Parathyroid adenoma (tissue), 2 donors: ENCODE results near the gene SMIM36.

Experiments
- H2AFZ ChIP-seq: fragments of 300-600 bp; sonication (generic); one replicate; pipeline ENCODE4 v1.7.0; 2017; ENCODE audit warnings: antibody characterized with exemption, mild to moderate bottlenecking
- H3K27ac ChIP-seq: fragments of 300-600 bp; sonication (generic); one replicate; pipeline ENCODE4 v1.7.0; 2017
- H3K27me3 ChIP-seq: fragments of 300-600 bp; sonication (generic); one replicate; pipeline ENCODE4 v1.7.0; 2017; ENCODE audit warnings: low read length; ENCODE audit not compliant: control insufficient read depth, insufficient read depth
- H3K36me3 ChIP-seq: fragments of 300-600 bp; sonication (generic); one replicate; pipeline ENCODE4 v1.7.0; 2017; ENCODE audit warnings: low read length; ENCODE audit not compliant: control insufficient read depth, insufficient read depth
- H3K4me1 ChIP-seq: fragments of 300-600 bp; sonication (generic); one replicate; pipeline ENCODE4 v1.7.0; 2017; ENCODE audit warnings: control low read depth
- H3K4me2 ChIP-seq: fragments of 300-600 bp; sonication (generic); one replicate; pipeline ENCODE4 v1.7.0; 2017; ENCODE audit warnings: low read length
- H3K4me3 ChIP-seq: fragments of 300-600 bp; sonication (generic); one replicate; pipeline ENCODE4 v1.7.0; 2017; ENCODE audit warnings: low read depth, low read length
- H3K79me2 ChIP-seq: fragments of 300-600 bp; sonication (generic); one replicate; pipeline ENCODE4 v1.7.0; 2017; ENCODE audit warnings: control low read depth
- H3K9ac ChIP-seq: fragments of 300-600 bp; sonication (generic); one replicate; pipeline ENCODE4 v1.7.0; 2017; ENCODE audit warnings: mild to moderate bottlenecking
- H3K9me3 ChIP-seq: fragments of 300-600 bp; sonication (generic); one replicate; pipeline ENCODE4 v1.7.0; 2017; ENCODE audit warnings: low read length; ENCODE audit not compliant: control insufficient read depth
- CTCF ChIP-seq: fragments of 300-600 bp; sonication (generic); IDR thresholded peaks from one replicate; pipeline ENCODE4 v1.7.0; 2017; ENCODE audit warnings: antibody characterized with exemption, mild to moderate bottlenecking
- donor health status: primary hyperparathyroidism.

Gene SMIM36

GRCh38 chr17:55417411-55418268 lies 93.6 kb downstream of the SMIM36 start:
- Histone ChIP-seq H3K27me3 (no peaks in the 10 kb centered on the region), H2AFZ (no peak overlapping the region), H3K9ac (no peak overlapping the region), H3K4me2 (no peak overlapping the region), H3K9me3 (no peaks in the 10 kb centered on the region), H3K36me3 (no peaks in the 10 kb centered on the region), H3K27ac (no peak overlapping the region), H3K4me3 (no peak overlapping the region), H3K79me2 (peaks cover 4% of the 10 kb centered on the region), H3K4me1 (peaks cover 18% of the 10 kb centered on the region)
- TF ChIP-seq CTCF = no peak

GRCh38 chr17:55416470-55417052 lies 94.7 kb downstream of the SMIM36 start:
- Histone ChIP-seq H3K27me3 (no peaks in the 10 kb centered on the region), H3K36me3 (no peaks in the 10 kb centered on the region), H3K9me3 (no peaks in the 10 kb centered on the region), H3K4me1 (peaks cover 18% of the 10 kb centered on the region), H3K79me2 (peaks cover 4% of the 10 kb centered on the region), H2AFZ (no peak overlapping the region), H3K9ac (no peak overlapping the region), H3K27ac (peak overlapping the region; percentile 37), H3K4me2 (peak overlapping the region; percentile 3), H3K4me3 (no peak overlapping the region)
- TF ChIP-seq CTCF = no peak

- Histone ChIP-seq H2AFZ (no peak overlapping the region), H3K36me3 (no peaks in the 10 kb centered on the region), H3K4me2 (no peak overlapping the region), H3K4me3 (no peak overlapping the region), H3K79me2 (peaks cover under 1% of the 10 kb centered on the region), H3K9ac (no peak overlapping the region), H3K27me3 (no peaks in the 10 kb centered on the region), H3K9me3 (no peaks in the 10 kb centered on the region), H3K4me1 (peaks cover 18% of the 10 kb centered on the region), H3K27ac (peak overlapping the region; percentile 37)
- TF ChIP-seq CTCF = peak; percentile 27
Measured at GRCh38 chr17:55416000-55416399, 95.3 kb downstream of the SMIM36 start.

GRCh38 chr17:55414983-55415382 lies 96.3 kb downstream of the SMIM36 start:
- Histone ChIP-seq H3K27ac (no peak overlapping the region), H3K9me3 (no peaks in the 10 kb centered on the region), H3K36me3 (peaks cover 4% of the 10 kb centered on the region), H3K79me2 (no peaks in the 10 kb centered on the region), H3K9ac (no peak overlapping the region), H3K4me2 (no peak overlapping the region), H2AFZ (no peak overlapping the region), H3K27me3 (no peaks in the 10 kb centered on the region), H3K4me3 (no peak overlapping the region), H3K4me1 (peaks cover 14% of the 10 kb centered on the region)
- TF ChIP-seq CTCF = no peak
